Panc1 (cell line): Measurements from ENCODE around the gene TBCE. TPM values are rescaled to one million over a fixed set of nuclear protein-coding genes. Genes with fewer than 3 reads are reported as not detected.
"Not testable (repeated sequence)": the region's sequence is repeated elsewhere in the genome, so short reads cannot be mapped to it uniquely, and the experiment has no call there.

ENCODE experiments used
- ATAC-seq: fragments of 200-7000 bp; cut with Tn5 transposase; 2 replicates; pipeline ENCODE4 v1.9.1; 2020; ENCODE audit warnings: mild to moderate bottlenecking, moderate library complexity
- BruUV-seq: library from RNA; stranded (reverse); fragments of 400-500 nt; replicated peaks from 2 replicates; lab custom pipeline; 2021; lab: Mats Ljungman, UMichigan
- CTCF ChIA-PET: fragments of 300-600 bp; sonication (Branson Sonifier 250); formaldehyde crosslinking; loops from one replicate; lab custom pipeline; 2022; ENCODE audit warnings: antibody characterized with exemption; lab: Charles Lee
- POLR2A ChIA-PET: fragments of 300-600 bp; sonication (Branson Sonifier 250); formaldehyde crosslinking; loops from one replicate; lab custom pipeline; 2022; ENCODE audit warnings: antibody characterized with exemption; lab: Charles Lee
- DNase-seq: peaks from one replicate; pipeline ENCODE4 v3.0.0-alpha.2; 2010; ENCODE audit warnings: low read depth, low spot score
- H3K27ac ChIP-seq: 2 replicates; pipeline ENCODE4 v1.5.1; 2011; ENCODE audit warnings: mild to moderate bottlenecking, low read length, inconsistent platforms
- H3K27me3 ChIP-seq: fragments of 200-500 bp; sonication (Bioruptor generic); 2 replicates; pipeline ENCODE4 v1.6.0; 2014; ENCODE audit warnings: low read length, inconsistent platforms; ENCODE audit not compliant: control insufficient read depth, insufficient read depth
- H3K36me3 ChIP-seq: fragments of 200-500 bp; sonication (Bioruptor generic); 2 replicates; pipeline ENCODE4 v1.5.1; 2014; ENCODE audit warnings: inconsistent platforms, mild to moderate bottlenecking, low read length, moderate library complexity; ENCODE audit not compliant: control insufficient read depth, insufficient read depth
- H3K4me1 ChIP-seq: 2 replicates; pipeline ENCODE4 v1.5.1; 2011; ENCODE audit warnings: inconsistent platforms, mild to moderate bottlenecking, low read length, moderate library complexity; ENCODE audit not compliant: control insufficient read depth, insufficient read depth
- H3K4me3 ChIP-seq, 2 experiments: 2 replicates each; pipeline ENCODE4 v1.5.1; 2011 to 2012; ENCODE audit warnings: low read depth in 2 of 2, low read length in 2 of 2, mild to moderate bottlenecking in 2 of 2, inconsistent platforms in 1 of 2, moderate library complexity in 1 of 2
- H3K9me3 ChIP-seq: fragments of 200-500 bp; sonication (Bioruptor generic); 2 replicates; pipeline ENCODE4 v1.5.1; 2014; ENCODE audit warnings: low read depth, mild to moderate bottlenecking, inconsistent platforms, low read length, moderate library complexity; ENCODE audit not compliant: control insufficient read depth, insufficient read depth
- POLR2AphosphoS5 ChIP-seq: IDR thresholded peaks from 2 replicates; pipeline ENCODE4 v1.6.1; 2012; ENCODE audit warnings: mild to moderate bottlenecking, low read depth, low read length, moderate library complexity
- SIN3A ChIP-seq: IDR thresholded peaks from 2 replicates; pipeline ENCODE4 v1.6.1; 2012; ENCODE audit warnings: low read depth, mild to moderate bottlenecking, low read length, moderate library complexity, borderline replicate concordance; ENCODE audit not compliant: insufficient read depth
- TCF7L2 ChIP-seq: IDR thresholded peaks from 2 replicates; pipeline ENCODE4 v1.6.1; 2011; ENCODE audit warnings: mild to moderate bottlenecking, low read depth, low read length, inconsistent platforms
- in situ Hi-C: cut with HindIII; loops from 2 replicates; pipeline ENCODE4 v1.10.0; 2016; ENCODE audit warnings: low sequenced_read_pairs, low pct_unique_long_range_greater_than_20kb
- intact Hi-C: fragments of 100-400 bp; cut with micrococcal nuclease; formaldehyde crosslinking; loops from one replicate; pipeline ENCODE4 v1.10.0; 2022; ENCODE audit not compliant: unreplicated experiment
- total RNA-seq: library from RNA; stranded (reverse); gene quantifications from one replicate; pipeline ENCODE4 v1.2.1, GENCODE V29; 2021; ENCODE audit not compliant: unreplicated experiment
- TF ChIP-seq, protein P1 (sequence below): fragments of 450-650 bp; IDR thresholded peaks from 2 replicates; pipeline ENCODE4 v1.5.1; 2017; ENCODE audit warnings: mild to moderate bottlenecking
- TF ChIP-seq, protein P2 (sequence below), 2 experiments: IDR thresholded peaks; 2 replicates each; pipeline ENCODE4 v1.6.1; 2011 to 2012; ENCODE audit warnings: low read depth in 2 of 2, control low read depth in 1 of 2, low read length in 1 of 2, mild to moderate bottlenecking in 1 of 2, moderate library complexity in 1 of 2; ENCODE audit not compliant: insufficient read depth in 1 of 2

The TBCE gene
- total RNA-seq, 1 experiment from 2014 or later = 72.0 TPM

DNA sequence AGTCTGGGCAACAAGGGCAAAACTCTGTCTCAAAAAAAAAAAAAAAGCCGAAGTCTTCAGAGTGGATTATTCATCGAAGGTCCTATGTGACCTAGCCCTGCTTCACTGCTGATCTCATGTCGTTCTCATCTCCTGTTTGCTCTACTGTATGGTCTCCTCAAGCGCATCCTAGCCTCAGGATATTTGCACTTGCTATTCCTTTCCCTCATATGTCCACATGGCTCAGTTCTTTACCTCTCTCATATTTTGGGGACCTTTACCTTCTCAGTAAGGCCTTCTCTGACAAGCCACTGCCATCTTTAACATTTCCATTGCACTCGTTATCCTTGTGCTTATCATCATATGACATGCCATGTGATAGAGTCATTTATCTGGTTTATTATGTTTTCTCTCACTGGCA, 2.6 kb downstream of the TBCE start:
- DNase-seq = no peak
- peak overlapping the region; percentile 36; the same call in 1 of the 2 replicates for H3K27ac ChIP-seq
- ATAC-seq = no peak
- H3K36me3 ChIP-seq = no peaks in the 10 kb centered on the region
- in situ Hi-C loops (no loop called here), intact Hi-C loops (loop anchor here (5.0 kb wide), 2 partner anchors 32 to 47 kb away; no protein-coding TSS in a partner anchor)
- BruUV-seq = TSS peak; percentile 74
- no peak for TF ChIP-seq TCF7L2
- TF ChIP-seq, protein P1, sequence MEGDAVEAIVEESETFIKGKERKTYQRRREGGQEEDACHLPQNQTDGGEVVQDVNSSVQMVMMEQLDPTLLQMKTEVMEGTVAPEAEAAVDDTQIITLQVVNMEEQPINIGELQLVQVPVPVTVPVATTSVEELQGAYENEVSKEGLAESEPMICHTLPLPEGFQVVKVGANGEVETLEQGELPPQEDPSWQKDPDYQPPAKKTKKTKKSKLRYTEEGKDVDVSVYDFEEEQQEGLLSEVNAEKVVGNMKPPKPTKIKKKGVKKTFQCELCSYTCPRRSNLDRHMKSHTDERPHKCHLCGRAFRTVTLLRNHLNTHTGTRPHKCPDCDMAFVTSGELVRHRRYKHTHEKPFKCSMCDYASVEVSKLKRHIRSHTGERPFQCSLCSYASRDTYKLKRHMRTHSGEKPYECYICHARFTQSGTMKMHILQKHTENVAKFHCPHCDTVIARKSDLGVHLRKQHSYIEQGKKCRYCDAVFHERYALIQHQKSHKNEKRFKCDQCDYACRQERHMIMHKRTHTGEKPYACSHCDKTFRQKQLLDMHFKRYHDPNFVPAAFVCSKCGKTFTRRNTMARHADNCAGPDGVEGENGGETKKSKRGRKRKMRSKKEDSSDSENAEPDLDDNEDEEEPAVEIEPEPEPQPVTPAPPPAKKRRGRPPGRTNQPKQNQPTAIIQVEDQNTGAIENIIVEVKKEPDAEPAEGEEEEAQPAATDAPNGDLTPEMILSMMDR = no peak
- TF ChIP-seq POLR2AphosphoS5 = no peak
- TF ChIP-seq, protein P2, sequence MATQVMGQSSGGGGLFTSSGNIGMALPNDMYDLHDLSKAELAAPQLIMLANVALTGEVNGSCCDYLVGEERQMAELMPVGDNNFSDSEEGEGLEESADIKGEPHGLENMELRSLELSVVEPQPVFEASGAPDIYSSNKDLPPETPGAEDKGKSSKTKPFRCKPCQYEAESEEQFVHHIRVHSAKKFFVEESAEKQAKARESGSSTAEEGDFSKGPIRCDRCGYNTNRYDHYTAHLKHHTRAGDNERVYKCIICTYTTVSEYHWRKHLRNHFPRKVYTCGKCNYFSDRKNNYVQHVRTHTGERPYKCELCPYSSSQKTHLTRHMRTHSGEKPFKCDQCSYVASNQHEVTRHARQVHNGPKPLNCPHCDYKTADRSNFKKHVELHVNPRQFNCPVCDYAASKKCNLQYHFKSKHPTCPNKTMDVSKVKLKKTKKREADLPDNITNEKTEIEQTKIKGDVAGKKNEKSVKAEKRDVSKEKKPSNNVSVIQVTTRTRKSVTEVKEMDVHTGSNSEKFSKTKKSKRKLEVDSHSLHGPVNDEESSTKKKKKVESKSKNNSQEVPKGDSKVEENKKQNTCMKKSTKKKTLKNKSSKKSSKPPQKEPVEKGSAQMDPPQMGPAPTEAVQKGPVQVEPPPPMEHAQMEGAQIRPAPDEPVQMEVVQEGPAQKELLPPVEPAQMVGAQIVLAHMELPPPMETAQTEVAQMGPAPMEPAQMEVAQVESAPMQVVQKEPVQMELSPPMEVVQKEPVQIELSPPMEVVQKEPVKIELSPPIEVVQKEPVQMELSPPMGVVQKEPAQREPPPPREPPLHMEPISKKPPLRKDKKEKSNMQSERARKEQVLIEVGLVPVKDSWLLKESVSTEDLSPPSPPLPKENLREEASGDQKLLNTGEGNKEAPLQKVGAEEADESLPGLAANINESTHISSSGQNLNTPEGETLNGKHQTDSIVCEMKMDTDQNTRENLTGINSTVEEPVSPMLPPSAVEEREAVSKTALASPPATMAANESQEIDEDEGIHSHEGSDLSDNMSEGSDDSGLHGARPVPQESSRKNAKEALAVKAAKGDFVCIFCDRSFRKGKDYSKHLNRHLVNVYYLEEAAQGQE (IDR thresholded peaks at IDR 0.05; ENCODE audit: insufficient read depth in 1 of 2, low read depth in 2 of 2, low read length in 1 of 2) = no peak
- TF ChIP-seq SIN3A = no peak
- H3K9me3 ChIP-seq = no peaks in the 10 kb centered on the region
- ChIA-PET CTCF (no interaction called here), POLR2A (interaction anchor here (0.7 kb wide), 1 partner anchor 12 kb away, joined by 6 read pairs; no protein-coding TSS in a partner anchor)
- H3K27me3 ChIP-seq = no peaks in the 10 kb centered on the region
- peaks cover 5% of the 10 kb centered on the region for H3K4me1 ChIP-seq
- H3K4me3 ChIP-seq = no peak overlapping the region

DNA sequence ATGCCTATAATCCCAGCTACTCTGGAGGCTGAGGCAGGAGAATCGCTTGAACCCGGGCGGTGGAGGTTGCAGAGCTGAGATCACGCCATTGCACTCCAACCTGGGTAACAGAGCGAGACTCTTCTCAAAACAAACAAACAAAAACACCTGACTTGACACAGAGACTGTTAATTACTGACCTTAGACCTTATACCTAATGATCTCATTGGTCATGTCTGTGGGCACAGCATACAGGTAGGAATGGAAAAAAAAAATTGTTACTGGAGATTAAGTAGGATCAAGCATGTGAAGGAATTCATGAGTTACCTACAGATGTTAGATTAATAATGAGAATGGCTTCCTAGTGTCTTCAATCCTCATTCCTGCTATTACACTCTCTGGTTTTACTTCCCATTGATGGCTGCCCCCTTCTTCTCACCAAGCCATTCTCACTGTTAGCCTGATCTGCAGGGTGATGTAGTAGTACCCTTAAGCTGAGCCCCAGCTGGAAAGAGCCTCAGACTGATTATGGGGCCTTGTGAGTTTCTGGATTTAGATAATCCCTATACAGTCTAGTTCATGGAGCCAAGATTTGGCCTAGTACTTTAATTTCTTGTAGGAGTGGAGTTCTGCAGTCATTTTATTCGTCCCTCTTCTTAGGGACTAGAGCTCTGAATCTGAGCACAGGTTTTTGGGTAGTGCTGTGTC, 8.8 kb downstream of the TBCE start:
- intact Hi-C loops (no loop called here), in situ Hi-C loops (no loop called here)
- peaks cover 8% of the 10 kb centered on the region for H3K36me3 ChIP-seq
- BruUV-seq = TSS peak; percentile 31
- no peaks in the 10 kb centered on the region for H3K9me3 ChIP-seq
- no peak overlapping the region for H3K4me3 ChIP-seq
- DNase-seq = no peak
- no peaks in the 10 kb centered on the region for H3K27me3 ChIP-seq
- ChIA-PET POLR2A (no interaction called here), CTCF (no interaction called here)
- ATAC-seq = no peak
- TF ChIP-seq SIN3A (no peak), TCF7L2 (no peak), POLR2AphosphoS5 (no peak)
- TF ChIP-seq, protein P2 (IDR thresholded peaks at IDR 0.05; ENCODE audit: insufficient read depth in 1 of 2, low read depth in 2 of 2, low read length in 1 of 2) = no peak
- TF ChIP-seq, protein P1 = no peak
- H3K4me1 ChIP-seq = peaks cover 2% of the 10 kb centered on the region; the same call in 1 of the 2 replicates
- peak overlapping the region; percentile 49 for H3K27ac ChIP-seq

DNA sequence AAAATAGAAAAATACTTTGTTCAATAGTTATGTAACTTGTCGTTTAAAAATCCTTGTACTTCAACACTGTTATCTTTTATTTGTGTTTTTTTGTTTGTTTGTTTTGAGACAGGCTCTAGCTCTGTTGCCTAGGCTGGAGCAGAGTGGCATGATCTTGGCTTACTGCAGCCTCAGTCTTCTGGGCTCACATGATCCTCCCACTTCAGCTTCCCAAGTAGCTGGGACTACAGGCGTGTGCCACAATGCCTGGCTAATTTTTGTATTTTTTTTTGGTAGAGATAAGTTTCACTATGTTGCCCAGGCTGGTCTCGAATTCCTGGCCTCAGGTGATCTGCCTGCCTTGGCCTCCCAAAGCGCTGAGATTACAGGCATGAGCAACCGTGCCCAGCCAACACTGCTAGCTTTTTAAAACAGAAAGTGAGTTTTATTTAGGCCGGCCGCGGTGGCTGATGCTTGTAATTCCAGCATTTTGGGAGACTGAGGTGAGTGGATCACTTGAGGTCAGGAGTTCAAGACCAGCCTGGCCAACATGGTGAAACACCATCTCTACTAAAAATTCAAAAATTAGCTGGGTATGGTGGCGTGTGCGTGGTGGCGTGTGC, 11.0 kb downstream of the TBCE start:
- H3K4me3 ChIP-seq, DNase-seq, H3K27ac ChIP-seq, H3K9me3 ChIP-seq, CTCF ChIA-PET, in situ Hi-C loops, ATAC-seq, POLR2A ChIA-PET, H3K4me1 ChIP-seq, H3K27me3 ChIP-seq, BruUV-seq, intact Hi-C loops, H3K36me3 ChIP-seq: not testable (repeated sequence)
